HepG2 (cell line): Measurements from ENCODE around the gene LRP5. TPM values are rescaled to one million over a fixed set of nuclear protein-coding genes. Genes with fewer than 3 reads are reported as not detected.

Experiments
- ATRX ChIP-seq: sonication (generic); formaldehyde crosslinking; IDR thresholded peaks from 2 replicates; pipeline ENCODE4 v1.4.0; 2020; ENCODE audit warnings: missing genetic modification reagents, borderline replicate concordance
- BHLHE40 ChIP-seq: IDR thresholded peaks from 2 replicates; pipeline ENCODE4 v1.6.1; 2011; ENCODE audit warnings: low read length, improper control_type of control experiment
- HMG20B ChIP-seq: conservative IDR thresholded peaks from 2 replicates; pipeline ENCODE4 v1.6.1; 2016; ENCODE audit warnings: missing genetic modification reagents, missing compliant biosample characterization
- HMGXB4 ChIP-seq, 2 experiments: sonication (generic) in 1 of 2; formaldehyde crosslinking in 1 of 2; IDR thresholded peaks; 2 replicates each; pipeline versions ENCODE4 v1.4.0 to v1.6.1; 2018 to 2020; ENCODE audit warnings: missing genetic modification reagents in 2 of 2, borderline replicate concordance in 1 of 2, low read depth in 1 of 2, mild to moderate bottlenecking in 1 of 2, missing biosample characterization in 1 of 2
- HOXA5 ChIP-seq: sonication (generic); formaldehyde crosslinking; IDR thresholded peaks from 2 replicates; pipeline ENCODE4 v1.4.0; 2020; ENCODE audit warnings: missing genetic modification reagents
- MED1 ChIP-seq: sonication (generic); formaldehyde crosslinking; IDR thresholded peaks from 2 replicates; pipeline ENCODE4 v1.4.0; 2020; ENCODE audit warnings: missing genetic modification reagents
- MED8 ChIP-seq: sonication (generic); formaldehyde crosslinking; IDR thresholded peaks from 2 replicates; pipeline ENCODE4 v1.8.1; 2023; ENCODE audit warnings: mild to moderate bottlenecking, missing genetic modification reagents; ENCODE audit not compliant: insufficient replicate concordance
- MIXL1 ChIP-seq: IDR thresholded peaks from 2 replicates; pipeline ENCODE4 v1.6.1; 2016
- NCOR1 ChIP-seq: fragments of 200-600 bp; sonication (generic); IDR thresholded peaks from 2 replicates; pipeline ENCODE4 v1.7.0; 2017; ENCODE audit warnings: antibody characterized with exemption, low read length, borderline replicate concordance
- NFIC ChIP-seq: IDR thresholded peaks from 2 replicates; pipeline ENCODE4 v1.6.1; 2012; ENCODE audit warnings: mild to moderate bottlenecking, low read length, inconsistent platforms
- ONECUT2 ChIP-seq: sonication (generic); formaldehyde crosslinking; IDR thresholded peaks from 2 replicates; pipeline ENCODE4 v1.4.0; 2020; ENCODE audit warnings: missing genetic modification reagents
- PHF21A ChIP-seq: sonication (generic); formaldehyde crosslinking; IDR thresholded peaks from 2 replicates; pipeline ENCODE4 v1.5.0; 2020; ENCODE audit warnings: mild to moderate bottlenecking, missing genetic modification reagents
- SMC3 ChIP-seq: IDR thresholded peaks from 2 replicates; pipeline ENCODE4 v1.6.1; 2011; ENCODE audit warnings: low read length, improper control_type of control experiment
- TBL1XR1 ChIP-seq: fragments of 150-350 bp; IDR thresholded peaks from 2 replicates; pipeline ENCODE4 v1.6.1; 2014; ENCODE audit warnings: borderline replicate concordance, low read length; ENCODE audit not compliant: partially characterized antibody
- TEAD2 ChIP-seq: sonication (generic); formaldehyde crosslinking; IDR thresholded peaks from 2 replicates; pipeline ENCODE4 v1.9.0; 2021; ENCODE audit warnings: missing genetic modification reagents
- TFAP4 ChIP-seq: sonication (generic); IDR thresholded peaks from 2 replicates; pipeline ENCODE4 v1.6.1; 2016; ENCODE audit warnings: low read depth, borderline replicate concordance
- ZBTB8A ChIP-seq: sonication (generic); formaldehyde crosslinking; IDR thresholded peaks from 2 replicates; pipeline ENCODE4 v1.4.0; 2020; ENCODE audit warnings: mild to moderate bottlenecking, low read depth, missing genetic modification reagents, borderline replicate concordance
- ZNF329 ChIP-seq: sonication (generic); formaldehyde crosslinking; IDR thresholded peaks from 2 replicates; pipeline ENCODE4 v1.9.0; 2021; ENCODE audit warnings: low read depth, mild to moderate bottlenecking, missing genetic modification reagents
- ZNF512B ChIP-seq: sonication (generic); formaldehyde crosslinking; IDR thresholded peaks from 2 replicates; pipeline ENCODE4 v1.5.1; 2020; ENCODE audit warnings: missing genetic modification reagents, mild to moderate bottlenecking, borderline replicate concordance
- ZNF562 ChIP-seq: sonication (generic); formaldehyde crosslinking; IDR thresholded peaks from 2 replicates; pipeline ENCODE4 v1.8.0; 2022; ENCODE audit warnings: missing genetic modification reagents, borderline replicate concordance
- ZNF572 ChIP-seq: sonication (generic); formaldehyde crosslinking; IDR thresholded peaks from 2 replicates; pipeline ENCODE4 v1.5.1; 2020; ENCODE audit warnings: mild to moderate bottlenecking, missing genetic modification reagents
- ZNF709 ChIP-seq: sonication (generic); formaldehyde crosslinking; IDR thresholded peaks from 2 replicates; pipeline ENCODE4 v1.5.0; 2020; ENCODE audit warnings: mild to moderate bottlenecking, missing genetic modification reagents
- ZNF780A ChIP-seq: sonication (generic); formaldehyde crosslinking; IDR thresholded peaks from 2 replicates; pipeline ENCODE4 v1.8.0; 2022; ENCODE audit warnings: mild to moderate bottlenecking, missing genetic modification reagents, moderate library complexity
- ZSCAN25 ChIP-seq: sonication (generic); formaldehyde crosslinking; IDR thresholded peaks from 2 replicates; pipeline ENCODE4 v1.8.0; 2022; ENCODE audit warnings: mild to moderate bottlenecking, missing genetic modification reagents
- ZSCAN30 ChIP-seq: sonication (generic); formaldehyde crosslinking; IDR thresholded peaks from 2 replicates; pipeline ENCODE4 v1.5.0; 2020; ENCODE audit warnings: mild to moderate bottlenecking, missing genetic modification reagents
- polyA plus RNA-seq, 8 experiments: library from polyadenylated mRNA; depleted of rRNA in 3 of 8; stranded (reverse) in 7 of 8; unstranded in 1 of 8; fragments of >200 nt; fragmentation: Illumina TruSeq in 4 of 8; extraction: Trizol in 4 of 8; gene quantifications; 2 replicates each; pipeline versions ENCODE4 v1.2.1 to v1.2.3, GENCODE V29; 2011 to 2016; ENCODE audit warnings: low read depth in 4 of 8, missing spikeins in 1 of 8, mixed read lengths in 1 of 8; ENCODE audit not compliant: insufficient read depth in 1 of 8
- total RNA-seq, 5 experiments: library from RNA; depleted of rRNA; stranded (reverse); fragments of >200 nt; fragmentation: Illumina TruSeq; extraction: Trizol; gene quantifications; 2 replicates each; pipeline ENCODE4 v1.2.3, GENCODE V29; 2016; ENCODE audit warnings: low read depth in 1 of 5

Gene LRP5
- total and polyA plus RNA-seq, 2 of the 13 experiments (the other 11 are each of a cell fraction or from before 2014, with no cell fraction given), result 40.4 to 64.0 TPM

- TF ChIP-seq TFAP4 (0 out of 2 replicates have a peak, but pooled peaks have one; percentile 44), HMG20B (CRISPR knock-in tag) (0 out of 2 replicates have a peak, but pooled peaks have one; percentile 33), MED1 (CRISPR knock-in tag) (peak; percentile 68; the same call in 1 of the 2 replicates), ONECUT2 (CRISPR knock-in tag) (no peak), MED8 (peak; percentile 82), ZSCAN30 (0 out of 2 replicates have a peak, but pooled peaks have one; percentile 32), ZNF329 (CRISPR knock-in tag) (no peak), MIXL1 (CRISPR knock-in tag) (peak; percentile 43; the same call in 1 of the 2 replicates), ZNF562 (CRISPR knock-in tag) (no peak), HMGXB4 (CRISPR knock-in tag; IDR thresholded peaks at IDR 0.05; ENCODE audit: borderline replicate concordance in 1 of 2, low read depth in 1 of 2) (0 out of 4 replicates have a peak, but pooled peaks of 1 of the 2 experiments have one; percentile 29), NCOR1 (peak; percentile 80; the same call in 1 of the 2 replicates), NFIC (no peak), ZNF780A (CRISPR knock-in tag) (no peak), ZBTB8A (no peak), ZSCAN25 (CRISPR knock-in tag) (peak; percentile 49; the same call in 1 of the 2 replicates), ATRX (no peak), SMC3 (peak; percentile 23; the same call in 1 of the 2 replicates), ZNF572 (CRISPR knock-in tag) (peak; percentile 75; the same call in 1 of the 2 replicates), BHLHE40 (peak; percentile 82), ZNF512B (CRISPR knock-in tag) (peak; percentile 63; the same call in 1 of the 2 replicates), HOXA5 (CRISPR knock-in tag) (no peak), ZNF709 (CRISPR knock-in tag) (0 out of 2 replicates have a peak, but pooled peaks have one; percentile 48), PHF21A (CRISPR knock-in tag) (peak; percentile 99), TEAD2 (no peak), TBL1XR1 (no peak)
Measured at GRCh38 chr11:68331338-68331947, 19.1 kb downstream of the LRP5 start (continued).
